HT-29 (cell line): ENCODE data around the gene ZNF317. TPM values are rescaled to one million over a fixed set of nuclear protein-coding genes. Genes with fewer than 3 reads are reported as not detected.
A peak's percentile ranks its signal among the peaks of the same experiment; 100 is the strongest.

Source experiments
- DNase-seq: peaks from one replicate; pipeline ENCODE4 v3.0.0-alpha.2; 2015; ENCODE audit warnings: low spot score
- total RNA-seq: library from RNA; depleted of rRNA; stranded (reverse); fragments of >200 nt; shearing (Covaris generic); gene quantifications from 2 replicates; pipeline ENCODE4 v1.2.3, GENCODE V29; 2014; rRNA removed

Gene ZNF317
- total RNA-seq = 13.6 and 18.2 TPM in 2 replicates

GRCh38 chr19:9140159-9140874 is at the start of gene ZNF317:
Gene ZNF317 (plus strand): TSS chr19:9140397. CDS start chr19:9156017, 15,620 bp downstream.
- peak; percentile 87 for DNase-seq

DNA sequence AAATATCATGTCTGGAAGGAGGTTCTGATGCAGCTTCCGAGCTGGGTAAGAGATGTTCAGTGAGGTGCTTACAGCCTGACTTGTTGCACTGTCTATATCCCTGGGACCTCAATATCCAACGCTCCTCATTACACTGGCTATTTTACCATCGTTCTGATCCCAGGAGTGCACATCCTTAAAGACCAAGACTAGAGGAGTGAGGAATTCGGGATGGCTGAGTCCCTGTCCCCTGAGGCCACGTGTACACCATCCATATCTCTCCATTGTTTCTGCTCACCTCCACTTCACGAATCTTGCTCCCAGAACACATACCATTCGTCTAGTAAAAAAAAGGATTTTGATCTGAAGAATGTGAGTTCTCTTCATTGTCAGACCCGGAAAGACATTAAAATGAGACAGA is 32.8 kb upstream of the ZNF317 start, which contains the start of gene OR7G2:
TSS of gene OR7G2 (minus strand) at position 101 of the 400 bp plus-strand sequence. CDS start 4,232 bp downstream, outside the sequence.
- no peak for DNase-seq

DNA sequence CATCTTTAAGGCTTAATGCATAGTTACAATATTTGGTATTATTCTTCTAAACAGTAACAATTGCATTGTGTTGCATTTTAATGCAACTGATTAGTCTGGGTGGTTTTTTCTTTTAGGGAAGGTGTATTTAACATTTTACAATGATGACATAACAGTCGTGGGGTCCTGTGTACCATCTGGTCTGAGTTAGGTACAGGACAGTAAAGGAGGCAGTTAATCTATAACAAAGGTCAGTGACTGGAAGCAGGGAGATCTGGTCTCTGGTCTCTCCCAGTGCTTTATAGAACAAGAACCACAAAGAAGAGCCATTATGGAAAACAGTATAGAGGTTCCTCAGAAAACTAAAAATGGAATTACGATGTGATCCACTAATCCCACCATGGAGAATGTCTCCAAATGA is 30.2 kb upstream of the ZNF317 start:
- DNase-seq = no peak

DNA sequence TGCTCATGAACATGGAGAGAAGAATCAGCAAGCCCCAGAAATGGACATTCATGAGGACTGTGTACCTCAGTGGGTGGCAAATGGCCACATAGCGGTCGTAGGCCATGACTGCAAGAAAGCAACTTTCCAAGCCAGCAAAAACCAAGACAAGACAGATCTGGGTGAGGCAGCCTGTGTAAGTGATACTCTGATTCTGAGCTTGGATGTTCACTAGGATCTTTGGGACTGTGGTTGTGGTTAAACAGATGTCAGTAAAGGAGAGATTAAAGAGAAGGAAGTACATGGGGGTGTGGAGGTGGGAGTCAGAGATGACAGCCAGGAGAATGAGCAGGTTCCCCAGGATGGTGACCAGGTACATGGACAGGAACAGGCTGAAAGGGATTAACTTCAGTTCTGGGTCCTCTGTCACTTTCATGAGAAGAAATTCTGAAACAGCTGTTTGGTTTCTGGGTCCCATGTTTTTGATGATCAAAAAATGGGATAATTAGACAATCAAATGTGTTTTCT is 24.8 kb upstream of the ZNF317 start, which contains the start of gene OR7G1:
TSS of gene OR7G1 (minus strand) at position 457 of the 507 bp plus-strand sequence. CDS start at position 457, 0 bp downstream.
- DNase-seq = no peak

GRCh38 chr19:9116547-9116946 is 23.6 kb upstream of the ZNF317 start:
- no peak for DNase-seq

DNA sequence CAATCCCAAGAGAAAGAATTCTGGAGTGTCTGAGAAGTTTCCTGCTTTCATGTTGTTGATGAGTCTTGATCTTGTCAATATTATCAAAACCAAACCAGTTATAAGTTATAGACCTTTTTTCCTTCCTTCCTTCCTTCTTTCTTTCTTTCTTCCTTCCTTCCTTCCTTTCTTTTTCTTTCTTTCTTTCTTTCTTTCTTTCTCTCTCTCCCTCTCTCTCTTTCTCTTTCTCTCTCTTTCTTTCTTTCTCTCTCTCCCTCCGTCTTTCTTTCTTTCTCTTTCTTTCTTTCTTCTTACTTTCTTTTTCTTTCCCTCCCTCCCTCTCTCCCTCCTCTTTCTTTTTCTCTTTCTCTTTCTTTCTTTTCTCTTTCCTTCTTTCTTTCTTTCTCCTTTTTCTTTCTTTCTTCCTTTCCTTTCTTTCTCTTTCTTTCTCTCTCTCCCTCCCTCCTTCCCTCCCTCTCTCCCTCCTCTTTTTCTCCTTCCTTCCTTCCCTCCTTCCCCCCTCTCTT is 13.2 kb upstream of the ZNF317 start, which contains the start of gene OR7G3:
TSS of gene OR7G3 (minus strand) at position 51 of the 506 bp plus-strand sequence. CDS start at position 51, 0 bp downstream.
- no peak for DNase-seq

- DNase-seq = peak; percentile 31
Observed at GRCh38 chr19:9128171-9128570, 12.0 kb upstream of the ZNF317 start.

- no peak for DNase-seq
Observed at GRCh38 chr19:9130965-9131364, 9.2 kb upstream of the ZNF317 start.

DNA sequence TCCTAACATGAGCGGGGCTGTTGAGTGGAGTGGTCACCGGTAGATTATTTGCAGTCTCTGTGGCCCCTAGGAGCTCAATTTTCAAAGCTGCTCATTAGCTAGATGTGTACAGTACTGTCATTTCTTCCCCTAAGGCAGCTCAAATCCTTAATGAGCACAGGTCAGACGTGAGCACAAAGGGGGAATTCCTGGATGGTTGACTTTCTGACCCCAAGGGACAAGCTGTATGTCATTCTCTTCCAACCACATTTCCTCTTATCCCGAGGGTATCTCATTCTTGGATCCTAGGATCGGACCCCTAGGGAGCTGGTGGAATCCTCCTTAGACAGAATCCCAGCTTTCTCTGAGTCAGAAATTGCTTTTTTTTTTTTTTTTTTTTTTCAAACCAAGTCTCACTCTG is 7.8 kb upstream of the ZNF317 start:
- DNase-seq = no peak

GRCh38 chr19:9139609-9140158 is 513 bp upstream of the ZNF317 start:
- DNase-seq = no peak

DNA sequence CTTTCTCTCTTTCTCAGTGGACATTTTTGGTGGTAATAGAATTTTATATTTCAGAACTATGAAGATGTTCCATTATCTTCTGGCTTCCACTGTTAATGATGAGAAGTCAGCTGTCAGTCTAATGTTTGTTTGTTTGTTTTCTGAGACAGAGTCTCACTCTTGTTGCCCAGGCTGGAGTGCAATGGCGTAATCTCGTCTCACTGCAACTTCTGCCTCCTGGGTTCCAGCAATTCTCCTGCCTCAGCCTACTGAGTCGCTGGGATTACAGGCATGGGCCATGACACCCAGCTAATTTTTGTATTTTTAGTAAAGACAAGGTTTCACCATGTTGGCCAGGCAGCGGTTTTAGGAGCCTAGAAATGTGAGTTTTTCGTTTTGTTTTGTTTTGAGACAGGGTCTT is 4.7 kb downstream of the ZNF317 start:
- DNase-seq = no peak

GRCh38 chr19:9146882-9147281 is 6.7 kb downstream of the ZNF317 start:
- DNase-seq = no peak

- DNase-seq = no peak
Observed at GRCh38 chr19:9148697-9149096, 8.5 kb downstream of the ZNF317 start.

DNA sequence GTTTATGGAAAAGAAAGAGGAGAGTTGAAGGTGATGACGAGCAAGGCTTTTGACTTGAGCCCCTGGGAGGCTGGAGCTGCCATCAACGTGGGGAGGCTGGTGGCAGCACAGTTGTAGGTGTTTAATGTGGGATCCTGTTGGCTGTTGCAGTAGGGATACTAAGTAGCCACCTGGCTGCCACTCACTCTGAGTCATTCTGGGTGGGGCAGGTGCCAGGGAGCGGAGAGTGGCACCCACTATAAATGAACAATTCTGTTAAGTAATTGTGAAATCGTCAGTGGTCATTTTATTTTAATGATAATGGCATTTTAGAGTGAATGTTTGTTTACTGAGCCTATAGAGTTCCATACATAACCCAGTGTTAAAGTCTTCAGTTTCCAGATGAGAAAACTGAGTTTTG is 9.8 kb downstream of the ZNF317 start:
- peak; percentile 50 for DNase-seq

- DNase-seq = no peak
Observed at GRCh38 chr19:9150650-9151049, 10.5 kb downstream of the ZNF317 start.

- no peak for DNase-seq
Observed at GRCh38 chr19:9151367-9151766, 11.2 kb downstream of the ZNF317 start.

DNA sequence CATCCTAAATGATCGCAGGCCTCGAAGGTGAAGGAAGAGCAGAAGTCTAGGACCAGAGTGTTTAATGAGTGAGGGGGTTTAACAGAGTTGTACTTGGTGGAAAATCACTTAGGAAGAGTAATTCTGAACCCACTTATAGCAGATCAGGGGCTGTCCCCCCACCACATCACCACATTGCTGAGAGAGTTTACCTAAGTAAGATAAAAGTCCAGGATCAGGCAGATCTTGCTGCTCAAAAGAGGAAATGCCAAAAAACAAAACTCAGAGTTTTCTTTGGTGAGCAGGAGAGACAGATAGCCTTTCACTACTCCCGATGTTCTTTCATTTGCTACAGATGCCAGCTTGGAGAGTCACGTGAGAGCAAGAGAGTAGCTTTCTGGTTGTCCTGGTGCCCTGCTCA is 15.4 kb downstream of the ZNF317 start:
- DNase-seq = no peak

- DNase-seq = no peak
Observed at GRCh38 chr19:9156304-9156703, 16.1 kb downstream of the ZNF317 start.

DNA sequence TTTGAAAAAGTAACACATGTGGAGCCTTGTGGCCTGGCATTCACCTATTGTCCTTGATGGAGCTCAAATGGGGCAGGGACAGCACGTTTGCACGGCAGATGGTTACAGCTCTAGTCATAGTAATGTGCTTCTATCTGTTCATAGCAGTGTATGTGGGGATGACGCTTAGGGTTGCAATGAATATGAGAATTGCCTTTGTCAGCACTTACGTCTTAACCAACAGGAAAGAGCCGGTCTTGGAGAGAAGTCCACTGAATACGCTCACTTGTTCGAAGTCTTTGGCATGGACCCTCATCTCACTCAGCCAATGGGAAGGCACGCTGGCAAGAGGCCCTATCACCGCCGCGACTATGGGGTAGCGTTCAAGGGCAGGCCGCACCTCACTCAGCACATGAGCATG is 19.7 kb downstream of the ZNF317 start:
- DNase-seq = no peak

GRCh38 chr19:9161427-9161826 is 21.2 kb downstream of the ZNF317 start:
- no peak for DNase-seq

DNA sequence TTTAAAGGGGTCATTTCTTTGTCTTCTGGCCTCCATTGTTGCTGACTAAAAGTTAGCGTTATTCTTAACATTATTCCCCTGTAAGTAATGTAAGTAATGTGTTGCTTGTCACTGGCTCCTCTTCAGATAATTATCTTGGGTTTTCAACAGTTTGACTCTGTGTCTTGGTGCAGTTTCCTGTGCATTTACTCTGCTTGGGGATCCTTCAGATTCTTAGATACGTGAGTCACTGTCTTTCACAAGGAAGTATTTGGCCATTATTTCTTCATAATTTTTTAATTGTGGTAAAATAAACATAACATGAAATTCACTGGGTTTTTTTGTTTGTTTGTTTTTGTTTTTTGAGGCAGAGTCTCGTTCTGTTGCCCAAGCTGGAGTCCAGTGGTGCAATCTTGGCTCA is 25.1 kb downstream of the ZNF317 start:
- no peak for DNase-seq

GRCh38 chr19:9166846-9167245 is 26.6 kb downstream of the ZNF317 start:
- no peak for DNase-seq
